Measurements from ENCODE around the gene PIGX. TPM values are rescaled to one million over a fixed set of nuclear protein-coding genes. Genes with fewer than 3 reads are reported as not detected.
"Not testable (repeated sequence)": the region's sequence is repeated elsewhere in the genome, so short reads cannot be mapped to it uniquely, and the experiment has no call there.

Gene PIGX
- total RNA-seq, 4 donors from 2014 or later, result 18.4 to 28.5 (median 23.2) TPM

- 60 to 66% methylated on average over 8 of the region's 8 CpGs for WGBS, 2 donors
- no peak for DNase-seq (ENCODE audit: low spot score in 2 of 2)
- TF ChIP-seq CTCF (IDR thresholded peaks at IDR 0.05) (no peak), POLR2A (IDR thresholded peaks at IDR 0.05) (no peak)
- H3K4me3 ChIP-seq (ENCODE audit: low read depth, poor library complexity, severe bottlenecking), result no peak overlapping the region
- intact Hi-C loops (cut with DNase I; ENCODE audit: low total_unique reads), result no loop called here
Measured at GRCh38 chr3:196707566-196707965, 4.6 kb upstream of the PIGX start.

- no peak for DNase-seq (ENCODE audit: low spot score in 2 of 2)
- 44 to 64% methylated on average over 7 of the region's 7 CpGs for WGBS, 2 donors
- TF ChIP-seq CTCF (IDR thresholded peaks at IDR 0.05), result no peak
- no peak for TF ChIP-seq POLR2A (IDR thresholded peaks at IDR 0.05)
- intact Hi-C loops (cut with DNase I; ENCODE audit: low total_unique reads), result no loop called here
- no peak overlapping the region for H3K4me3 ChIP-seq (ENCODE audit: low read depth, poor library complexity, severe bottlenecking)
Measured at GRCh38 chr3:196708467-196708866, 3.7 kb upstream of the PIGX start.

GRCh38 chr3:196712514-196713413, 587 bp downstream of the PIGX start:
- TF ChIP-seq CTCF (IDR thresholded peaks at IDR 0.05), result no peak
- TF ChIP-seq POLR2A (IDR thresholded peaks at IDR 0.05), result no peak
- peak overlapping the region; percentile 81 for H3K4me3 ChIP-seq (ENCODE audit: low read depth, poor library complexity, severe bottlenecking)
- intact Hi-C loops (cut with DNase I; ENCODE audit: low total_unique reads), result no loop called here
- 8 to 10% methylated on average over 23 to 31 of the region's 64 CpGs for WGBS, 2 donors
- peak in 1 of 2 donors; percentile 89 for DNase-seq (ENCODE audit: low spot score in 2 of 2)

- H3K4me3 ChIP-seq (ENCODE audit: low read depth, poor library complexity, severe bottlenecking); intact Hi-C loops (cut with DNase I; ENCODE audit: low total_unique reads); DNase-seq (ENCODE audit: low spot score in 2 of 2): not testable (repeated sequence)
- WGBS, 2 donors, result 93 to 95% methylated on average over 3 of the region's 3 CpGs
Measured at GRCh38 chr3:196717162-196717561, 5.0 kb downstream of the PIGX start.

- no peak for DNase-seq (ENCODE audit: low spot score in 2 of 2)
- intact Hi-C loops (cut with DNase I; ENCODE audit: low total_unique reads), result no loop called here
- 73 to 99% methylated on average over 2 of the region's 2 CpGs for WGBS, 2 donors
Measured at GRCh38 chr3:196721097-196721496, 8.9 kb downstream of the PIGX start.

More at GRCh38 chr3:196721097-196721496, 8.9 kb downstream of the PIGX start:
- no peak for TF ChIP-seq POLR2A (IDR thresholded peaks at IDR 0.05)
- no peak for TF ChIP-seq CTCF (IDR thresholded peaks at IDR 0.05)
- no peak overlapping the region for H3K4me3 ChIP-seq (ENCODE audit: low read depth, poor library complexity, severe bottlenecking)
